Stimulated activated CD4-positive, alpha-beta T cell treated with anti-CD3 and anti-CD28 coated beads, Interleukin-4, amount 100 ng/mL, for 4 hours (primary cell): ENCODE data around the gene PI16.
"Not testable (repeated sequence)": the region's sequence is repeated elsewhere in the genome, so short reads cannot be mapped to it uniquely, and the experiment has no call there.

Experiments used
- DNase-seq, 2 experiments: peaks; one replicate each; pipeline ENCODE4 v3.0.0-alpha.2; 2020

PI16 gene

GRCh38 chr6:36976509-36976908 is 22.0 kb downstream of the PI16 start:
- DNase-seq = no peak

GRCh38 chr6:36976931-36977330 is 22.4 kb downstream of the PI16 start:
- no peak for DNase-seq

- no peak for DNase-seq
Measured at GRCh38 chr6:36977470-36977941, 23.0 kb downstream of the PI16 start.

- DNase-seq = no peak
Measured at GRCh38 chr6:36978421-36979346, 24.1 kb downstream of the PI16 start.

- peak in 1 of 2 experiments; percentile 15 for DNase-seq
Measured at GRCh38 chr6:36979347-36979742, 24.8 kb downstream of the PI16 start.

- DNase-seq = no peak
Measured at GRCh38 chr6:36980129-36980528, 25.6 kb downstream of the PI16 start.

- DNase-seq = no peak
Measured at GRCh38 chr6:36980876-36981619, 26.5 kb downstream of the PI16 start.

- no peak for DNase-seq
Measured at GRCh38 chr6:36983538-36983937, 29.0 kb downstream of the PI16 start.

GRCh38 chr6:36984581-36985416 is 30.3 kb downstream of the PI16 start:
- DNase-seq = peak; percentile 47

GRCh38 chr6:36985417-36985807 is 30.9 kb downstream of the PI16 start:
- DNase-seq = no peak

GRCh38 chr6:36985808-36986703 is 31.5 kb downstream of the PI16 start, which contains the start of gene MTCH1:
MTCH1 (minus strand) TSS chr6:36986196; CDS start chr6:36986173, 23 bp downstream.
- peak; percentile 79 to 85 for DNase-seq

GRCh38 chr6:36986704-36987047 is 32.1 kb downstream of the PI16 start:
- no peak for DNase-seq

GRCh38 chr6:36989264-36989663 is 34.7 kb downstream of the PI16 start:
- DNase-seq = no peak

- DNase-seq = not testable (repeated sequence)
Measured at GRCh38 chr6:36990401-36990800, 35.9 kb downstream of the PI16 start.

- DNase-seq = no peak
Measured at GRCh38 chr6:36997811-36998722, 43.5 kb downstream of the PI16 start.

- DNase-seq = no peak
Measured at GRCh38 chr6:36998723-36999038, 44.1 kb downstream of the PI16 start.

GRCh38 chr6:36999061-36999750 is 44.7 kb downstream of the PI16 start:
- no peak for DNase-seq

- no peak for DNase-seq
Measured at GRCh38 chr6:36999751-37000125, 45.2 kb downstream of the PI16 start.

- DNase-seq = no peak
Measured at GRCh38 chr6:37004044-37004980, 49.8 kb downstream of the PI16 start.
